Colonic mucosa (tissue), 4 donors: ENCODE results near the gene SNX8. TPM values are rescaled to one million over a fixed set of nuclear protein-coding genes. Genes with fewer than 3 reads are reported as not detected.

Experiments
- DNase-seq: peaks from one replicate; pipeline ENCODE4 v3.0.0-alpha.2; 2020
- H3K27ac ChIP-seq: fragments of 200-600 bp; one replicate; pipeline ENCODE4 v1.8.0; 2021
- H3K27me3 ChIP-seq: fragments of 200-600 bp; one replicate; pipeline ENCODE4 v1.8.0; 2021
- H3K36me3 ChIP-seq: fragments of 200-600 bp; one replicate; pipeline ENCODE4 v1.8.0; 2021
- H3K4me1 ChIP-seq: fragments of 200-600 bp; one replicate; pipeline ENCODE4 v1.8.0; 2021; ENCODE audit warnings: mild to moderate bottlenecking
- H3K4me3 ChIP-seq: fragments of 200-600 bp; one replicate; pipeline ENCODE4 v1.8.0; 2021
- H3K9ac ChIP-seq, 2 donors: one replicate each; pipeline ENCODE4 v1.7.0; 2013; ENCODE audit warnings: control low read depth in 2 of 2, low read depth in 2 of 2, low read length in 2 of 2
- H3K9me3 ChIP-seq: fragments of 200-600 bp; one replicate; pipeline ENCODE4 v1.8.0; 2021
- intact Hi-C: fragments of 100-400 bp; cut with DNase I; formaldehyde crosslinking; loops from one replicate; pipeline ENCODE4 v1.14.1; 2022
- total RNA-seq, 2 donors: library from RNA; stranded (reverse); fragmentation: NEBNext Ultra II Directional in 1 of 2; extraction: Animal tissue kit (Norgen Biotek cat#: 25700) in 1 of 2; gene quantifications; one replicate each; pipeline ENCODE4 v1.2.1, GENCODE V29; 2021
- TF ChIP-seq, protein P1 (sequence below): fragments of 200-600 bp; IDR thresholded peaks from one replicate; pipeline ENCODE4 v1.8.0; 2022; ENCODE audit warnings: antibody characterized with exemption, mild to moderate bottlenecking
- donor health status: healthy.
- donor health status: DM: no; HTN: no; CAD: no.
- donor health status: DM: no; HTN: no; CAD: no.

The SNX8 gene
- total RNA-seq, 2 donors from 2014 or later, result 22.4 to 36.7 TPM

DNA sequence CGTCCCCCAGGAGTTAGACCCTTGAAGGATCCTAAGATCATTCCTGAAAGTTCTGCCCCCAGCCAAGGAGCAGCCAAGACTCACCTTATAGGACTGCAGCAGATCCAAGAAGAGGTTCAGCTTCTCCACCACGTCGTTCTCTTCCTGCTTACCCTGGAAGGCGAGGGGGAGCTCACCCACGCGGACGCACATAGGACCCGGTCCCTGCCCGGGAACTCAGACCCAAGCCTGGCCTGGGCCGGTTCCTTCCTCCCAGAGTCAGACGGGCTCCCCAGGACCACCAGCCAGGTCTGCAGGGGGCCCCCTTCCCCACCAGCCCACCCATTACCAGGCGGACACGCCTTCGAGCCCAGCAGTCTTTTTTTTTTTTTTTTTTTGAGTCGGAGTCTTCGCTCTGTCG lies 56.6 kb downstream of the SNX8 start:
- Histone ChIP-seq H3K4me3 (no peak overlapping the region), H3K9me3 (no peaks in the 10 kb centered on the region), H3K27me3 (no peaks in the 10 kb centered on the region), H3K4me1 (no peaks in the 10 kb centered on the region), H3K36me3 (no peaks in the 10 kb centered on the region), H3K9ac (no peak overlapping the region), H3K27ac (no peak overlapping the region)
- intact Hi-C loops, result no loop called here
- TF ChIP-seq, protein P1, sequence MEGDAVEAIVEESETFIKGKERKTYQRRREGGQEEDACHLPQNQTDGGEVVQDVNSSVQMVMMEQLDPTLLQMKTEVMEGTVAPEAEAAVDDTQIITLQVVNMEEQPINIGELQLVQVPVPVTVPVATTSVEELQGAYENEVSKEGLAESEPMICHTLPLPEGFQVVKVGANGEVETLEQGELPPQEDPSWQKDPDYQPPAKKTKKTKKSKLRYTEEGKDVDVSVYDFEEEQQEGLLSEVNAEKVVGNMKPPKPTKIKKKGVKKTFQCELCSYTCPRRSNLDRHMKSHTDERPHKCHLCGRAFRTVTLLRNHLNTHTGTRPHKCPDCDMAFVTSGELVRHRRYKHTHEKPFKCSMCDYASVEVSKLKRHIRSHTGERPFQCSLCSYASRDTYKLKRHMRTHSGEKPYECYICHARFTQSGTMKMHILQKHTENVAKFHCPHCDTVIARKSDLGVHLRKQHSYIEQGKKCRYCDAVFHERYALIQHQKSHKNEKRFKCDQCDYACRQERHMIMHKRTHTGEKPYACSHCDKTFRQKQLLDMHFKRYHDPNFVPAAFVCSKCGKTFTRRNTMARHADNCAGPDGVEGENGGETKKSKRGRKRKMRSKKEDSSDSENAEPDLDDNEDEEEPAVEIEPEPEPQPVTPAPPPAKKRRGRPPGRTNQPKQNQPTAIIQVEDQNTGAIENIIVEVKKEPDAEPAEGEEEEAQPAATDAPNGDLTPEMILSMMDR, result no peak
- DNase-seq, result no peak

DNA sequence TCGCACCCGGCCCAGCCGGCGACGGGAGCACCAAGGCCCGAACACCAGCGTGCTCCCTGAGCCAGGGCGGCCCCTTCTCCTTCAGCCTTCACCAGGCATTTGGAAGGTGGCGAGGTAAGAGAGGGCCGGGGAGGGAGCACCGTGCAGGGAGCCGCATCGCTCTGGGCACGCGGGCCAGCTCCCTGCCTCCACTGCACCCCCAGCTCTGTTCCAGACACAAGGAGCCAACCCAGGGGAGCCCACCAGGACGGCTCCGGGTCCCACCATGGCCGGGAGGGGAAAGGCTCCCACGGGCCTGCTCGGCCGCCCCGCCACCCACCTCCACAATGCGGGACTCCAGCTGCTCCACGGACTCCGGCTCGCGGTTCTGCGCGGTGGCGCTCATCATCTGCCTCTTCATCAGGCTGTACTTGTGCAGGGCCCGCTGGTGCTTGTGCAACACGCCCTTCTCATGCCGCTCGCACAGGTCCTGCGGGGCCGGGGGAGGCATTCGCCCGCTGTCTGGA lies 57.1 kb downstream of the SNX8 start:
- Histone ChIP-seq H3K9ac (no peak overlapping the region), H3K4me1 (no peaks in the 10 kb centered on the region), H3K27ac (no peak overlapping the region), H3K27me3 (no peaks in the 10 kb centered on the region), H3K4me3 (no peak overlapping the region), H3K9me3 (no peaks in the 10 kb centered on the region), H3K36me3 (no peaks in the 10 kb centered on the region)
- TF ChIP-seq, protein P1, result no peak
- DNase-seq, result no peak
- intact Hi-C loops, result no loop called here

DNA sequence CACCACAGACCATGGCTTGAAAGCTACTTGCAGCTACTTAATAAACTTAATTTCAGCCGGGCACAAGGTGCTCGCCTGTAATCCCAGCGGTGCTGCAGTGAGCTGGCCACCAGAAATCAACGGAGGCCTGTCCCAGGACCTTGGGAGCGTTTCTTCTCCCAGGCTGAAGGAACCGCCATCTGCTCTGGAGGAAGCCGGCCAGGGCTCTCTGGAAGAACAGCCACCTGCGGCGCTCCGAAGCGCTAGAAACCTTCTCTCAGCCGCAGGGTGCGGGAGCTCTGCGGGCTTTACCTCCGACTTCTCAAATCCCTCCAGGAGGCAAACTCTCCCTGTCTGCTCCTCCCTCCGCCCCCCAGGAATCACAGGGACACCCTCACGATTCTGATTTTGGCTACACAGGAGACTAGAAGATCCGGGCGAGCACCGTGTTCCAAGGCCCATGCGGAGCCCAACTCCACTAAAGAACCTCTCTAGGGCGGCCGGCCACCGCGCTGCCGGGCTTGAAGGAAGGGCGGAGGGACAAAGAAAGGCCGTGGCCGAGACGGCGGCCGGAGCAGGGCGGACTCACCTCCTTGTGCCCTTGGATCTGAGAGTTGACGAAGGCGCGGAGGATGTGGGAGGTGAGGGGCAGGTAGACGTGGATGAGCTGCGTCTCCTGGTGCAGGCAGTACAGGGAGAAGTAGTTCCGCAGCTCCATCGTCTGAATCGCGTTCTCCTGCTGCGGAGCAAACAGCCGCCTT lies 57.8 kb downstream of the SNX8 start:
- no peaks in the 10 kb centered on the region for H3K9me3 ChIP-seq
- no peaks in the 10 kb centered on the region for H3K36me3 ChIP-seq
- intact Hi-C loops, result no loop called here

DNA sequence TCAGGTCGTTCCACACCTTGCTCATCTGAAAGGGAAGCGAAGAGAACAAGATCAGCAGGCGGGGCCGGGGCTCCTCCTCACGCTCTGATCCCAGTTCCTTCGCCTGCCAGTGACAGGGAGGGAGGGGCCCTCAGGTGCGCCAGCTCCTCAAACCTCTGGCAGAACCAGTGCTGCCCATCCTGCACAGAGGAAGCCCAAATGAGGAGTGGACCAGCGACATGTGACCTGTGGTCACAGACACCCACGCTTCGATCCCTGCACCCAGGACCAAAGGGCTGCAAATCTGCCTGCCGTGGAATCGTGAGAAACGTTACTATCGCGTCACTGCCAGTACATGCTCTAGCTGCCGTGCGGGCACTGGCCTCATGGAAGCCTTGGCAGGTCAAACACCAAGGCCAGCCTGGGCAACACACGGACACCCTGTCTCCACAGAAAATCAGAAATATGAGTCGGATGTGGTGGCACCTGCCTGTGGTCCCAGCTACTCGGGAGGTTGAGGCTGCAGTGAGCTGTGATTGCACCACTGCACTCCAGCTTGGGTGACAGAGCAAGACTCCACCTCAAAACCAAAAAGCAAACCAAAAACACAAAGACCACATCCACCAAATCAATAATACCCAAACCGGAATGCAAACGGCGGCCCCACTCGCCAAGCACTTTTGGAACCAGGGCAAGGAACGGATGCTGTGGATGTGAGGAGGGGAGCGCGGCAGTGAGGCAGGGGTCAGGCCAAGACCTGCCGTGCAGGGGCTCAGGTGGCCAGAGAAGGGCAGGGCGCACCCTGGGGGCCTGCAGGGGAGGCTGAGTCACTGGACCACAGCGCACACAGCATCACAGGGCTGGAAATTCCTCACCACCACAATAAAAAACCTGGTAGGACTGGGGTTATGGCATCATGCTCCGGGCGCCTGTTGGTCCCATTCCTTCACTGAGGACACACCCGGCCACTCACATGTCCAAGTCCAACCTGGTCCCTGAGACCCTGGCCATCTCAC lies 58.8 kb downstream of the SNX8 start:
- Histone ChIP-seq H3K9ac (no peak overlapping the region), H3K4me3 (no peak overlapping the region), H3K27ac (no peak overlapping the region), H3K4me1 (no peaks in the 10 kb centered on the region), H3K27me3 (no peaks in the 10 kb centered on the region), H3K36me3 (no peaks in the 10 kb centered on the region), H3K9me3 (no peaks in the 10 kb centered on the region)
- intact Hi-C loops, result no loop called here
- DNase-seq, result no peak
- TF ChIP-seq, protein P1, result no peak

More for the DNA sequence above, 57.8 kb downstream of the SNX8 start:
- Histone ChIP-seq H3K4me3 (no peak overlapping the region), H3K27ac (no peak overlapping the region), H3K4me1 (no peaks in the 10 kb centered on the region), H3K27me3 (no peaks in the 10 kb centered on the region), H3K9ac (no peak overlapping the region)
- no peak for DNase-seq
- TF ChIP-seq, protein P1, result no peak

DNA sequence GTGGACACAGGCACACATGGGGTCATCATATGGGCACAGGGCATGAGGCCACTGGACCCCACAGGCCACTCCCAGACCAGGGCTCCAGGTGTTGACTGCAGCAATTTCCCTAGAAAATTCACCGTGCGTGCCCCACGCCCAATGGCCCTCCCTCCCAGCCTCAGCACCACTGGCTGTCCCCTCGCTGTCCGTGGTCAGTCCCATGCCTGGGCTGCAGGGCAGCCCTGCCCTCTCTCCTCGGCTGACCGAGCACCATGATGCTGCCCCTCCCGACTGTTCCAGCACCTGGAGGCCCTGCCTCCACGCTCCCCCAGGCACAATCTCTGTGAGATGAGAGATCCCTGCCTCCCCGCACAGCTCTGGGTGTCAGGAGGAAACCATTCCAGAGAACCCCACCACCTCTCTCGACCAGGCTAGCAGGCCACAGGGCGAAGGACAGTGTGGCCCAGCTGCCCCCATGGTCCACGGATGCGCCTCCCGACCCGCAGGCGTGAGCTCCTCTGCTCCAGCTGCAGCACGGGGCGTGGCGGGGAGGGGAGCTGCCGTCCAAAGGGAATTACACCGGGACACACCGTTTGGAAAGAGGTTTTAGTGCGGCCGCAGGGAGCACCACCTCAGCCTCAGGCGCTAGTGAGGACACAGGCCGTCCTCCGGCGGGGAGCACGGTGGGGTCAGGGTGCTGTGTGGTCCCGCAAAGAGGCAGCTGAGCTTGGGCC lies 59.7 kb downstream of the SNX8 start:
- TF ChIP-seq, protein P1, result no peak
- Histone ChIP-seq H3K27me3 (no peaks in the 10 kb centered on the region), H3K9ac (no peak overlapping the region), H3K4me1 (no peaks in the 10 kb centered on the region), H3K27ac (no peak overlapping the region), H3K9me3 (no peaks in the 10 kb centered on the region), H3K4me3 (no peak overlapping the region), H3K36me3 (no peaks in the 10 kb centered on the region)
- intact Hi-C loops, result no loop called here
- DNase-seq, result no peak
